DMS153 treated with DMSO at 0.1 percent for 48 hours (cell line): Measurements from ENCODE around the gene CRIM1.
"Not testable (repeated sequence)": the region's sequence is repeated elsewhere in the genome, so short reads cannot be mapped to it uniquely, and the experiment has no call there.

ENCODE experiments used
- DNase-seq: peaks from one replicate; lab custom pipeline; 2025; ENCODE audit not compliant: unreplicated experiment; lab: John Stamatoyannopoulos, UW

The CRIM1 gene, protein sequence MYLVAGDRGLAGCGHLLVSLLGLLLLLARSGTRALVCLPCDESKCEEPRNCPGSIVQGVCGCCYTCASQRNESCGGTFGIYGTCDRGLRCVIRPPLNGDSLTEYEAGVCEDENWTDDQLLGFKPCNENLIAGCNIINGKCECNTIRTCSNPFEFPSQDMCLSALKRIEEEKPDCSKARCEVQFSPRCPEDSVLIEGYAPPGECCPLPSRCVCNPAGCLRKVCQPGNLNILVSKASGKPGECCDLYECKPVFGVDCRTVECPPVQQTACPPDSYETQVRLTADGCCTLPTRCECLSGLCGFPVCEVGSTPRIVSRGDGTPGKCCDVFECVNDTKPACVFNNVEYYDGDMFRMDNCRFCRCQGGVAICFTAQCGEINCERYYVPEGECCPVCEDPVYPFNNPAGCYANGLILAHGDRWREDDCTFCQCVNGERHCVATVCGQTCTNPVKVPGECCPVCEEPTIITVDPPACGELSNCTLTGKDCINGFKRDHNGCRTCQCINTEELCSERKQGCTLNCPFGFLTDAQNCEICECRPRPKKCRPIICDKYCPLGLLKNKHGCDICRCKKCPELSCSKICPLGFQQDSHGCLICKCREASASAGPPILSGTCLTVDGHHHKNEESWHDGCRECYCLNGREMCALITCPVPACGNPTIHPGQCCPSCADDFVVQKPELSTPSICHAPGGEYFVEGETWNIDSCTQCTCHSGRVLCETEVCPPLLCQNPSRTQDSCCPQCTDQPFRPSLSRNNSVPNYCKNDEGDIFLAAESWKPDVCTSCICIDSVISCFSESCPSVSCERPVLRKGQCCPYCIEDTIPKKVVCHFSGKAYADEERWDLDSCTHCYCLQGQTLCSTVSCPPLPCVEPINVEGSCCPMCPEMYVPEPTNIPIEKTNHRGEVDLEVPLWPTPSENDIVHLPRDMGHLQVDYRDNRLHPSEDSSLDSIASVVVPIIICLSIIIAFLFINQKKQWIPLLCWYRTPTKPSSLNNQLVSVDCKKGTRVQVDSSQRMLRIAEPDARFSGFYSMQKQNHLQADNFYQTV

DNA sequence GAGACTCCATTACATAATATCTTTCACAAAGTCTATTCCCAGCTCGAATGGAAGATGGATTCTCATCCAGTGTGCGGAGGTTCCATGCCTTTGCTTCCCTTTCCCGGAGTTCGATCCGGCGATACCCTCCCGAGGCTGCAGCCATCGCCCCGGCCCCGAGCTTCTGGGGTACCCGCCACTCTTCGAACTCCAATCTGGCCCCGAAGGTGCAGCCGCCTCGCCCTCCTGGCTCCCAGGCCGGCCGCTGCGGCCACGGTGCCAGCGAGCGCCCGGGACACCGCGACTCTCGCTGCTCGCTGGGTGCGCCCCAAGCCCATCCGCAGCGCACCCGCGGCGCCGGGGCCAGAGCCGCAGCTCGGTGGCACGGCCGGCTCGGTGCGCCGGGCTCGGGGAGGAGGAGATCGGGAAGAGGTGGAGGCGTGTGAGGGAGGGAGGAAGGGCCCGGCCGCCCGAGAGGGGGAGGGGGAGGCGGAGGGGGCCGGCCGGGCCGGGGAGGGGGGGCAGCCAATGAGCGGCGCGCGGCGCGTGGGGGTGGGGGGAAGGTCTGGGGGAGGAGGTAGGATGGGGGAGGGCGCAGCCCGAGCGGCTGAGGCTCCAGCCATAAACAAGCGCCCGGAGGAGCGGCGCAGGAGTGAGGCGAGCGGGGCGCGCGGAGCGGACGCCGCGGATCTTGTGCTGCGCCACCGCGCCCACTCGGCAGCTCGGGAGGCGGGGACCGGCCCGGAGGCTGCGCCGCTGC, at the start of gene CRIM1:
CRIM1 (plus strand) TSS at position 628 of the 739 bp plus-strand sequence. CDS start 515 bp downstream, outside the sequence.
- peak; percentile 46 for DNase-seq

DNA sequence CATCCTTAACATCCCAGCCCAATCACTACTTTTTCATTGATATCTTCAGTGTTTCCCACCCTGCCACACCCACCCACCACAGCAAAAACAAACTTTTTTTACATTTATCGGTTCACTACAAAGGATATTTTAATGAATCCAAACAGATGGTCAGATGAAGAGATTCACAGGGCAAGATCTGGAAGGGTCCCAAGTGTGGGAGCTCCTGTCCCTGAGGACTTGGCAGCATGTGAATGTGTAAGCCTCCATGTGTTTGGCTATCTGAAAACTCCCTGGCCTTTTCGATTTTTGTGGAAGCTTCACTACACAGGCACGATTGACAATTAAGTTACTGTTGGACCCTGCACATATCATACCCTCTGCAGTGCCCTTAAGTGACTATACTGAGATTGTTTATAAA, 48.1 kb upstream of the CRIM1 start:
- DNase-seq, result no peak

DNA sequence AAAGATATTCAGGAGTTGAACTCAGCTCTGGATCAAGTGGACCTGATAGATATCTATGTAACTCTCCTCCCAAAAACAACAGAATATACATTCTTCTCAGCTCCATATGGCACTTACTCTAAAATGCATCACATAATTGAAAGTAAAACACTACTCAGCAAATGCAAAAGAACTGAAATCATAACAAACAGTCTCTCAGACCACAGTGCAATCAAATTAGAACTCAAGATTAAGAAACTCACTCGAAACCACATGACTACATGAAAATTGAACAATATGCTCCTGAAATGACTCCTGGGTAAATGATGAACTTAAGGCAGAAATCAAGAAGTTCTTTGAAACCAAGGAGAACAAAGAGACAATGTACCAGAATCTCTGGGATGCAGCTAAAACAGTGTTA, 45.1 kb upstream of the CRIM1 start:
- not testable (repeated sequence) for DNase-seq

DNA sequence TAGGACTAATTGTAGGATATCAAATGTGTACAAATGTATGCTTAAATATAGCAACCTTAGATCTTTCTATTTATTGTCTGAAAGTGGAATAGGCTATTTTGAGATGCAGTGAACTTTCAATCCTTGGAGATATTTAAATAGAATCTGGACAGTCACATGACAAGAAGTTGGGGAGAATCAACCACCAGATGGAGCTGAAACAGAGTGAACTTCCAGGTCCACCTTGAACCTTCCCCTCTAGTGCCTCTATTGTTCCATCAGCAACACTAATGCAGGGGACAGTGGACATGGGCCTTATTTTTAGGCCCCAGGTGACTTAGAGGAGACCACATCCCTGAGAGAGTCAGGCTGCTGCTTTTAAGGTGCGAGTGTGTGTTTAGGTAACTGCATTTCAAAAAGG, 37.0 kb upstream of the CRIM1 start:
- no peak for DNase-seq

DNA sequence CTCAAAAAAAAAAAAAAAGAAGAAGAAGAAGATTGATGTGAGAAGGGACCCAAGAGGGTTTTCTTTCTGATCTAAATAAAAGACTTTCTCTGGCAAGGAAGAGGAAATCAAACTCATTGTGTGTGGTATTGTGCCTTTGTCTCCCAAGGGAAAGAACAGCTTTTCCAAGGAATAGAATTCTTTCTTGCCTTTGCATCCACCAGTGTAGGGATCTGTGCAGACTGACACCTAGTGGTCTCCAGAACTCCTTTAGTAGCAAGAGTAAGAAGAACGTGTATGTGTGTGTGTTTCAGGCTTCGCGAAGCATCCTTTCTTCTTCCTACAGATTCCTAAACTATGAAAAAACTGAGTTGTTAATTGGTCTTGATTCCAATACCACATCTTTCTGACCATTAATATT, 33.5 kb upstream of the CRIM1 start:
- no peak for DNase-seq

DNA sequence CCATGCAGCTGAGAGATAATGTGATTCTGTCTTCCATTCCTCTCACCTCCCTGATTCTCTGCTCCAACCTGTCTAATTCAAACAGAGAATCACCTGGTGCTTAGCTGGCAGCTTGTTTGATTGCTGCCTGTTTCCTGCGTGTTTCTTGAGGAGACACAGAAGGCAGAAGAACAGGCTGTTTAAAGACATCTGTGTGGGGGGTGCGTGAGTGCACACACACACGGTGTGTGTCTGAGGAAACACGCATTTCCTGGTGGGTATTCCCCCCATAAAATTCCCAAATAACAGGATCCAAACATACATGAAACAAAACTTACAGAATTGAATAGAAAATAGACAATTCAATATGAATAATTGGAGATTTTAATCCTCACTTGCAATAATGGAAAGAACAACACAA, 29.3 kb upstream of the CRIM1 start:
- no peak for DNase-seq

DNA sequence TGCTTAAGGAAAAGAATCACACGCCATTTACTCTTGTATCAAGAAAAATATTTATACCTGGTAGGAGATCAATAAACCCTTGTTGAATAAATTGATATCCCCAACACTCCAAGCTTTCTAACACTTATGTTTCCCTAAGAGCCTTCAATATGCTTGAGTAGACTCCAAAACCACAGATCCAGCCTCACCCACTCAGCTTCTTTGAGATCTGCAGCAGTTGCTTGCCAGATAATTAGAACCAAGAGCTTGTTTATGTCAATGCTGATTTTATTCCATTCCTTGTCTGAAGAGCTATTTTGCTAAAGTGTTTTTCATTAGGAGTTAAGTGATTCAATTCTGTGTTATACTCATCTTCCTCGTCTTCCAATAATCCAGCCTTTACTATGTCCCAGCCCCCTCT, 26.3 kb upstream of the CRIM1 start:
- no peak for DNase-seq

DNA sequence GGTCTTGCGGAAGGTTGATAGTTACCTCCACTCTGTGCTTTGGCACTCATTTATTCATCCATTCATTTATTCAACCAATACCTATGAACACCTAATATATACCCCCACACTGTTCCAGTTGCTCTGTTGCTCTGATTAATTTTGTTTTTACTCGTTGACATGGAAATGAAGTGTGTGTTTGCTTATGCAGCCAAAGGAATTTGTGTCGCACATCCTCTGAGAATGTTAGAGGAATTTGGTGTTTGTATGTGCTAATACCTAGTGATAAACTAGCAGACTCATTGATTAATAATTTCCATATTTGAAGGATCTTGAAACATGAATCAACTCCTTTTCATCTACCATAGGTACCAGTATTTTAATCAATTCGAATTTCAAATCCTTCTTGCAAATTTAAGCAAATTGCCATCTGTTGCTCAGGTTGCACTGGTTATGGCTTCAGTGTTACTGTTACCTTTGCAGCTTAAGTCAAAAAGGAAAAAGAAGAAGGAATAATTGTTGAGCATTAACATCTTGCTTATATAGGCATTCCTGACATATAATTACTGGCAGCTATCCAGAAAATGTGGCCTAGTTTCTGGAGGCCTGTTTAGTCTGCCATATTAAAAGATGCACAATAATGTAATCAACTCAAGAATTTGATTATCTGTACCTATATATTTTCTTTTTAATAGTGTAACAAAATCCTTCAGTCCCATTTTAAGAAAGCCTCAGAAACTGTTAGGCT, 25.7 kb upstream of the CRIM1 start:
- no peak for DNase-seq

DNA sequence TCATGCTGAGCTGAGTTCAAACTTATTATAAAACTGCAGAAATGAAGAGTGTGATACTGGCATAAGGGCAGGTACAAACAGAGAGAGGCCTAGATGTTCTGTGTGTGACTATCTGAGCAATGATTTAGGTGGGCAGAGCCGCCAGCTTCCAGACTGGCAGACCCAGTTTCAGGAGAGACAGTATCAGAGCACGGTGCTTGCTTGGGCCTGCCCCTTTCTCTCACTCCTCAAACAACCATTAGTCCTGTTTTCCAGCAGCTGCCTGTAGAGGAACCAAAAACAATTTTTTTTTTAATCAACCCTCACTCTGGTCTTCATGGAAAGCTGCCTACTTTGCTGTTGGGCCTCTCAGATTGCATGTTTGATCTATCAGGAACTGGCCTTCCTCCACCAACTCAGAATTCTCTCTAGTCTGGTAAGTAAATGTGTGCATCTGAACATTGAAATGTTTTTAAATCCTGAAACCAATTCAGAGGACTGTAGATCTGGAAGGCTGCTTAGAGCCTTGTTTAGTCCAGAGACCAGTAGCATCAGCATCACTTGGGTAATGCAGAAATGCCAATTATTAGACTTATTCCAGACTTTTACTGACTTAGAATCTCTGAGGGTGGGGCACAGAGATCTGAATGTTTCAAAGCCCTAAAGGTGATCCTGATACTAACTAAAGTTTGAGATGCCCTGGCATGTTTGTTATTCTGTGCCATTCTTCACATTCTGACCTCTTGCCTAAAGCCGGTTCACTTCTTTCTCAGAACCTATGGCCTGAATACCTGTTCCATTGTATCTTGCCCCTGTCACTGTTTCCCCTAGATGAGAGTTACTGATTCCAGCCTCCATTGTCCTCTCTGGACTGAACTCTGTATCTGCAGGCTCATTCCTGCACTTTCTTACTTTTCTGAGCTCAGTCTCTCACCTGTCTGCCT, 24.8 kb upstream of the CRIM1 start:
- no peak for DNase-seq

DNA sequence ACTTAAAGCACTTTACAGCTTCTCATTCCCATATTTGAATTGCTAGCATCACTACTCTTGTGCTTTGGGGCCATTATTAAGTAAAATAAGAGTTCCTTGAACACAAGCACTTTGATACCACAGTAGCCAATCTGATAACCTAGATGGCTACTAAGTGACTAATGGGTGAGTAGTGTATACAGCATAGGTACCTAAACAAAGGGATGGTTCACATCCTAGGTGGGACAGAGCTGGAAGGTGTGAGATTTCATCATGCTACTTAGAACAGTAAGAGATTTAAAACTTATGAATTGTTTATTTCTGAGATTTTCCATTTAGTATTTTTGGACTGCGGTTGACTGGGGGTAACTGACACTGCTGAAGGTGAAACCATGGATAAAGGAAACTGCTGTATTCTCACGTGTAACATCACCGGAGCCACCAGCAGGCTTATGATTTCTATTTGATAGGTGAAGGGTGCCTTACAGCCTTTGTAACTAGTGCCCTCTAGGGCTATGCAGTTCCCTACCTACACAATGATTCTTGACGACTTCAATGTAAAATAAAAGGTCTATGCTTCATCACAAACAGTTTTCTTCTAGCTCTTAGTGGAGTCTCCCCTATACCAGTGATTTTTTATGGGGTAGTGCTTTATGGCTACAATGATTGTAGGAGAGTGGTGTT, 22.1 kb upstream of the CRIM1 start:
- DNase-seq, result no peak

DNA sequence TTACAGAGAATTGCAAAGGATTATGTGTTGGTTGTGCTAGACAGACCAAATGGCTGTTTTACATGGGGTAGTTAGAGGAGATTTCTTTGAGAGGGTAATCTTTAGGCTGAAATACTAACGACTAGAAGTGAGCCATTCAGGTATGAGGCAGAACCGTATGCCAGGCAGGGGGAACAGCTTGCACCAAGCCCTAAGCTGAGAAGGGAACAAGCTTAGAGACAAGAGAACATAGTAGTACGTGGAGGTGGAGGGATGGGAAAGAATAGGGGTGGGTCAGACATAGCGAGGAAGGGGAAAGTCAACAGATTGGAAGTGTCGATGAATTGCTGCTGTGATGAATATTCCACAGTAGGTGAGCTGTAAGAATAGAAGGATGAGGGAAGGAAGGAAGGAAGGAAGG, 20.0 kb upstream of the CRIM1 start:
- DNase-seq, result no peak

DNA sequence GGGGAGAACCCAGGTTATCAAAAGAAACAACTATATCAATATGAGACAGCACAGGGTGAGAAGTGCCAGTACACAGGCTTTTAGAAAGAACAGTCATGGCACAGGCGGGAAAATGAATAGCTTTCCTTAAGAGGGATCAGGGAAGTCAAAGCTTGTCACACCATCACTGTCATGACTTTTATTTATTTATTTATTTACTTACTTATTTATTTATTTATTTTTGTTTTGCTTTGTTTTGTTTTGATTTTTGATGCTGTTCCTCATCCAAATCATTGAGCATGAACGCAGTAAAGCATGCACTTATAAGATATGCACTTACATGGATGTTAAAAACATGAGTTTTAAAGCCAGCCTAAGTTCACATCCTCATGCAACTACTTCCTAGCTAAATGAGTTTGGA, 19.3 kb upstream of the CRIM1 start:
- DNase-seq, result no peak

DNA sequence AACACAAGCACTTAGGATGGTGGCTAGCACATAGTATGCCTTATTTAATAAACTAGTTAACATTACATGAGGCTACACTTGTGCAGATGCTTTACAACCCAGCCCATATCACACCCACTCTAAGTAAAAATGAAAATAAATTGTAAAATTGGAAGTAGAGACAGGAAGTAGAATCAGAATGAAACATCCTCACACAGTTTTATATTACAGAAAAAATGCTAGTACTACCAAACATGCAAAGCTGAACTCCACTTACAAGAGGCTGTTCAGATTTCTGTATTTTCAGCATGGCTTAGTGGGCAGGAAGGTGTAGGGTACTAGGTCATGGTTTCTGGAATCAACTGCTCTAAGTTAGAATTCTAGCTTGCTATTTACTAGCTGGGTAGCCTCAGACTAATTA, 18.2 kb upstream of the CRIM1 start:
- no peak for DNase-seq

DNA sequence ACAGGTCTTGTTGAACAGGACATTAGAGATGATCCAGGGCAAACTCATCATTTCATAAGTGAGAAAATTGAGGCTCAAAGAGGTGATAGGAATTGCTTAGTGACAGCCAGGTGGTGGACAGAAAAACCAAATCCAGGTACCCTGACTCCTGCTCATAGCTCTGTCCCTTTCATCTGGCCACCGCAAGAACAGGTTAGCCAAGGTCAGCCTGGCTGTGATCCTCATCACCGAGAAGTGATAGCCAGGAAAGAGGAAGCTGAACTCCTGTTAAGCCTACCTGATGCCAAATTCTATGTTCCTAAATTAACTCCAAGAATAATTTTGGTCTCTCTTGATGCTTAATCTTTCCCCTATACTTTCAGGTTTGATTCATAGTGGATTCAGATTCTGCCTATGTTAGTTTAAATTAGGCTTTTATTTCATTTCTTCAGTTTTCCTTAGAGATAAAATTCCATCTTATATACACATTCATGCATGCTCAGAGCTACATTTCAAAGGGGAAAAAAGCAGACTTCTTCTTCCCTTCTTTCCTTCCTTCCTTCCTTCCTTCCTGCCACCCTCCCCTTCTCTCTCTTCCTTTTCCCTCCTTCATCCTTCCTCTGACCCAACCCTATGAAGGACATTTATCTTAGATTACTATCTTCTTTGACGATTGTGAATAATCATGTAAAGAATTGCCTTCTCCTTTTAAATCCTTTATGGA, 17.3 kb upstream of the CRIM1 start:
- no peak for DNase-seq

DNA sequence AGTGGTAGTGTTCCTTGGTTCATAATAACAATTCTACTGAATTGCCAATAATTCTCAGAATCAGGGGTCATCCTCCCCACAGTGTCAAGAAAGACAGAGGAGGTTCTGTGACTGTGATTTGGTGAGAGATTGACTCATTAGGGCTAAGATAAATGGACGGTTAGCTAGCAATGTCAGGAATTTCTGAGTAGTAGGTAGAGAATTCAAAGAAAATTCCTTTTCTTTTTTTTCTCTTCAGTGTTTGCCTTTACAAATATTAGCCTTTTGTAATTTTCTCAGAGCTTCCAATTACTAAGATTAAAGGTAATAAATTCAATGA, 16.8 kb upstream of the CRIM1 start:
- DNase-seq, result no peak

DNA sequence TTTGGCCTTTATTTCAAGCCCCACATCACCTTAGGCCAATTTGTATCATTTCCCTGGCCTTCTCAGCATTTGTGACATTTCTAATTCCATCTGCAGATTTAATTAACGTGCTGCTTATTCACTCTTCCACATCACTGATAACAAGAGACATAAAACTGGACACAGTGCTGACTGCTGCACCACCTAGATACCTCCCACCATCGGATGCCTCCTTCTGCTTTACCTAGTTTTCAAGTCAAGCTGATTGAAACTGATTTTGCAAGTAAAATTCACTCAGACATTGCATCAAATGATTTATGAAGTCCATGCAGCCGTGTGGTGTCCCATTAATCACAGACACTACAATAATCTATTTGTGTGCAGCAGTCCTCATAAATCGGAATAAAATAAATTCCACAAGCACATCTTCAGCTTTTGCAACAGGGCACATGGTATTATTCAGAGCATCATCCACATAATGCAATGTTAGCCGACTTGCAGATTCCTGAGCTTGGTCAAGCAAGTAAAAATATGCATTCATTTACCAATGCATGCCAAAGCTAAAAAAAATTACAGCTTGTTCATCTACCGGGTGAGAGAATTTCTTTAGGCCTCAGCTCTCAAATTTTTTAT, 15.9 kb upstream of the CRIM1 start:
- DNase-seq, result no peak

DNA sequence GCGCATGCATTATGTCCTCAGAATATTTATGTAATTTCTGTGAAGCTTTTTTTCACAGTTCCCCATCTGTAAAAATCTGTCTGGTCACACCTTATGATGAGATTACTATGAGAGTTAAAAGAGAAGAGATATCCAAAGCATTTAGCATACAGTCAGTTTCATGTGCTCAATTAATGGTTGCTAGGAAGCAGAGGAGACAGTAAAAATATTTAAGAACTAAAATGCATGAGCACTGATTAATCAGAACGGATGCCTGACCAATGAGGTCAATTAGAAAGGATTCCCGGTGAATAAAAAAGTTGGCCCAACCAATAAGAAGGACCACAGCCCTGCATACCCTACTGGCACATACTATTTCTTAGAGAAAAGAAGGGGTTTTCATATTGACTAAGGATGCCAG, 12.0 kb upstream of the CRIM1 start:
- DNase-seq, result no peak

DNA sequence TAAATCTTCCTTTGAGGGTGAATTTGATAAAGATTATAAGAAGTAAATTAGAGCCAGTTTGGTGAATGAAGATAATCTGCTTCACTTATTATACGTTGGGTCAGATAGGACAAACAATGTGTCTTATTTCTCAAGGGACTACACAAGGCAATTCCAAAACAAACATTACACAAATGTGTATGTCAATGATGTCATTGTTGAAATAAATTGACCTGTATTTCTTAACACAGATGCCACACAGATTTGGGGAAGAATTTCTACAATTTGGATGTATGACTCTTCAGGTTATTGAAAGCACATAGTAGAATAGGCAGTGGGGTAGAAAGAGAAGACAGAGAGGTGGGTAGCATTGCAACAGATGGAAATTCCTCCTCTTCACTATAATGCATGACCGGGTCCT, 6.9 kb upstream of the CRIM1 start:
- no peak for DNase-seq
